Right lobe of liver (tissue), 6 donors: ENCODE results near the gene PTGER2. TPM values are rescaled to one million over a fixed set of nuclear protein-coding genes. Genes with fewer than 3 reads are reported as not detected.

Source experiments
- ATAC-seq, 4 donors: fragments of 200-7000 bp; cut with Tn5 transposase; one replicate each; pipeline ENCODE4 v1.9.1; 2020; ENCODE audit warnings: mild to moderate bottlenecking in 4 of 4, moderate library complexity in 4 of 4
- DNase-seq, 3 donors: peaks; one replicate each; pipeline ENCODE4 v3.0.0-alpha.2; 2020
- H3K27ac ChIP-seq, 3 donors: fragments of 200-600 bp; one replicate each; pipeline ENCODE4 v1.8.0; 2022
- H3K27me3 ChIP-seq, 2 donors: fragments of 200-600 bp; one replicate each; pipeline ENCODE4 v1.8.0; 2022
- H3K36me3 ChIP-seq, 4 donors: fragments of 200-600 bp; sonication (generic) in 1 of 4; one replicate each; pipeline versions ENCODE4 v1.5.1 to v1.8.0; 2017 to 2022; ENCODE audit warnings: control low read depth in 1 of 4
- H3K4me1 ChIP-seq, 4 donors: fragments of 200-600 bp; sonication (generic) in 1 of 4; one replicate each; pipeline versions ENCODE4 v1.5.1 to v1.8.0; 2017 to 2022; ENCODE audit warnings: control low read depth in 1 of 4
- H3K4me3 ChIP-seq, 3 donors: fragments of 200-600 bp; one replicate each; pipeline ENCODE4 v1.8.0; 2022
- H3K9me3 ChIP-seq, 4 donors: fragments of 200-600 bp; sonication (generic) in 1 of 4; one replicate each; pipeline versions ENCODE4 v1.5.1 to v1.8.0; 2017 to 2022; ENCODE audit warnings: control low read depth in 1 of 4
- CTCF ChIP-seq, 4 donors: fragments of 200-600 bp in 3 of 4; fragments of 450-650 bp in 1 of 4; IDR thresholded peaks; one replicate each; pipeline versions ENCODE4 v1.5.1 to v1.8.0; 2016 to 2022; ENCODE audit warnings: antibody characterized with exemption in 4 of 4, mild to moderate bottlenecking in 2 of 4
- POLR2A ChIP-seq: fragments of 450-650 bp; IDR thresholded peaks from one replicate; pipeline ENCODE4 v1.6.1; 2017; ENCODE audit warnings: antibody characterized with exemption, mild to moderate bottlenecking
- WGBS: methylation state at CpG from one replicate; pipeline ENCODE4 v1.1.6; 2018; ENCODE audit warnings: low coverage, low lambda C conversion rate; ENCODE audit not compliant: insufficient coverage; ENCODE audit errors: missing lambda C conversion rate; 5-methylcytosine and 5-hydroxymethylcytosine counted together
- intact Hi-C, 2 donors: fragments of 100-400 bp; cut with DNase I; formaldehyde crosslinking; loops; one replicate each; pipeline versions ENCODE4 v1.11.2 to v1.14.1; 2022
- total RNA-seq, 6 experiments: library from RNA; depleted of rRNA in 2 of 6; stranded (reverse); fragments of >200 nt in 2 of 6; fragmentation: NEBNext Ultra II Directional in 3 of 6; extraction: Animal tissue kit (Norgen Biotek cat#: 25700) in 3 of 6; gene quantifications; one replicate each; pipeline versions ENCODE4 v1.1.0 to v1.2.4, GENCODE V29; 2016 to 2023
- donor health status: DM: no; HTN: yes; CAD: no.
- donor health status: DM: no; HTN: no; CAD: no.
- donor health status: DM: no; HTN: no; CAD: no.
- donor health status: DM: no; HTN: yes; CAD: no.
- donor health status: DM: no; HTN: yes; CAD: no.

PTGER2 gene
- total RNA-seq, 6 experiments from 2014 or later = 0.24 to 1.9 (median 0.51) TPM

GRCh38 chr14:52342849-52343596 is 28.9 kb downstream of the PTGER2 start:
- Histone ChIP-seq H3K36me3 (no peaks in the 10 kb centered on the region), H3K4me3 (no peak overlapping the region), H3K27ac (no peak overlapping the region), H3K4me1 (no peaks in the 10 kb centered on the region), H3K27me3 (no peaks in the 10 kb centered on the region), H3K9me3 (no peaks in the 10 kb centered on the region)
- DNase-seq (no peak), ATAC-seq (no peak)
- no peak for TF ChIP-seq POLR2A
- TF ChIP-seq CTCF (IDR thresholded peaks at IDR 0.05) = no peak
- no CpG with 5 or more reads among the region's 1 CpG for WGBS
- intact Hi-C loops = no loop called here

- no peaks in the 10 kb centered on the region for H3K36me3 ChIP-seq
- 70% methylated on average over 4 of the region's 4 CpGs for WGBS
- intact Hi-C loops = no loop called here
- no peaks in the 10 kb centered on the region for H3K9me3 ChIP-seq
- DNase-seq = no peak
- H3K27me3 ChIP-seq = no peaks in the 10 kb centered on the region
- no peak overlapping the region for H3K27ac ChIP-seq
- H3K4me3 ChIP-seq = no peak overlapping the region
- no peaks in the 10 kb centered on the region for H3K4me1 ChIP-seq
- ATAC-seq = no peak
- TF ChIP-seq POLR2A (no peak), CTCF (IDR thresholded peaks at IDR 0.05) (no peak)
Measured at GRCh38 chr14:52346778-52347177, 32.7 kb downstream of the PTGER2 start.

- H3K27me3 ChIP-seq = no peaks in the 10 kb centered on the region
- no peaks in the 10 kb centered on the region for H3K4me1 ChIP-seq
- ATAC-seq (no peak), DNase-seq (no peak)
- no peak overlapping the region for H3K4me3 ChIP-seq
- H3K9me3 ChIP-seq = no peaks in the 10 kb centered on the region
- WGBS = 73% methylated on average over 5 of the region's 5 CpGs
- H3K27ac ChIP-seq = no peak overlapping the region
- no peaks in the 10 kb centered on the region for H3K36me3 ChIP-seq
- no peak for TF ChIP-seq CTCF (IDR thresholded peaks at IDR 0.05)
- no peak for TF ChIP-seq POLR2A
- intact Hi-C loops = no loop called here
Measured at GRCh38 chr14:52348279-52348678, 34.2 kb downstream of the PTGER2 start.

- intact Hi-C loops = no loop called here
- H3K36me3 ChIP-seq = no peaks in the 10 kb centered on the region
- peak in 1 of 4 donors; percentile 18 for ATAC-seq
- no peaks in the 10 kb centered on the region for H3K9me3 ChIP-seq
- no peaks in the 10 kb centered on the region for H3K27me3 ChIP-seq
- no peak for TF ChIP-seq CTCF (IDR thresholded peaks at IDR 0.05)
- no peak for TF ChIP-seq POLR2A
- H3K4me3 ChIP-seq = no peak overlapping the region
- DNase-seq = no peak
- no peak overlapping the region for H3K27ac ChIP-seq
- WGBS = 35% methylated on average over 2 of the region's 2 CpGs
- no peaks in the 10 kb centered on the region for H3K4me1 ChIP-seq
Measured at GRCh38 chr14:52348776-52349175, 34.7 kb downstream of the PTGER2 start.
